Smooth muscle cell (in vitro differentiated cells): ENCODE measurements around the gene TRPM8. TPM values are rescaled to one million over a fixed set of nuclear protein-coding genes. Genes with fewer than 3 reads are reported as not detected.

Experiments
- DNase-seq: peaks from one replicate; lab custom pipeline; 2025; ENCODE audit not compliant: unreplicated experiment; lab: John Stamatoyannopoulos, UW
- H2AFZ ChIP-seq: fragments of 200-600 bp; sonication (generic); 2 replicates; pipeline ENCODE4 v1.6.0; 2016; ENCODE audit warnings: antibody characterized with exemption, low read depth, mild to moderate bottlenecking
- H3F3A ChIP-seq: fragments of 200-600 bp; sonication (generic); 2 replicates; pipeline ENCODE4 v1.6.0; 2017; ENCODE audit warnings: antibody characterized with exemption, low read depth
- H3K27ac ChIP-seq: fragments of 200-600 bp; sonication (generic); 2 replicates; pipeline ENCODE4 v1.5.1; 2016; ENCODE audit warnings: low read depth, mild to moderate bottlenecking
- H3K27me3 ChIP-seq: fragments of 200-600 bp; sonication (generic); 2 replicates; pipeline ENCODE4 v1.6.1; 2016; ENCODE audit warnings: low read depth, mild to moderate bottlenecking
- H3K36me3 ChIP-seq: fragments of 200-600 bp; sonication (generic); 2 replicates; pipeline ENCODE4 v1.5.1; 2016; ENCODE audit warnings: low read depth
- H3K4me1 ChIP-seq: fragments of 200-600 bp; sonication (generic); 2 replicates; pipeline ENCODE4 v1.5.1; 2016; ENCODE audit warnings: low read depth
- H3K4me2 ChIP-seq: fragments of 200-600 bp; sonication (generic); 2 replicates; pipeline ENCODE4 v1.6.0; 2016; ENCODE audit warnings: mild to moderate bottlenecking
- H3K4me3 ChIP-seq: fragments of 200-600 bp; sonication (generic); 2 replicates; pipeline ENCODE4 v1.5.1; 2016; ENCODE audit warnings: mild to moderate bottlenecking
- H3K79me2 ChIP-seq: fragments of 200-600 bp; sonication (generic); 2 replicates; pipeline ENCODE4 v1.6.0; 2016; ENCODE audit warnings: low read depth, mild to moderate bottlenecking
- H3K9ac ChIP-seq: fragments of 200-600 bp; sonication (generic); 2 replicates; pipeline ENCODE4 v1.6.0; 2016; ENCODE audit warnings: low read depth
- H3K9me3 ChIP-seq: fragments of 200-600 bp; sonication (generic); replicated peaks from 2 replicates; pipeline ENCODE4 v1.5.1; 2016; ENCODE audit warnings: low read depth
- H4K20me1 ChIP-seq: fragments of 200-600 bp; sonication (generic); 2 replicates; pipeline ENCODE4 v1.6.0; 2016; ENCODE audit warnings: low read depth
- WGBS: methylation state at CpG from one replicate; pipeline ENCODE4 v1.1.7; 2016; ENCODE audit warnings: low lambda C conversion rate; 5-methylcytosine and 5-hydroxymethylcytosine counted together
- polyA plus RNA-seq: library from polyadenylated mRNA; unstranded; fragments of >200 nt; fragmentation: Nextera tagmentation; extraction: Ambion mirVana; gene quantifications from 2 replicates; pipeline ENCODE4 v1.2.1, GENCODE V29; 2016
- total RNA-seq: library from RNA; depleted of rRNA; stranded (reverse); fragments of >200 nt; gene quantifications from 2 replicates; pipeline ENCODE4 v1.2.3, GENCODE V29; 2014
- TF ChIP-seq, protein P1 (sequence below): fragments of 200-600 bp; sonication (generic); IDR thresholded peaks from 2 replicates; pipeline ENCODE4 v1.5.1; 2017; ENCODE audit warnings: borderline replicate concordance, mild to moderate bottlenecking, antibody characterized with exemption; ENCODE audit not compliant: insufficient read depth, poor library complexity, severe bottlenecking

The TRPM8 gene
- total and polyA plus RNA-seq, 2 experiments from 2014 or later: not detected

DNA sequence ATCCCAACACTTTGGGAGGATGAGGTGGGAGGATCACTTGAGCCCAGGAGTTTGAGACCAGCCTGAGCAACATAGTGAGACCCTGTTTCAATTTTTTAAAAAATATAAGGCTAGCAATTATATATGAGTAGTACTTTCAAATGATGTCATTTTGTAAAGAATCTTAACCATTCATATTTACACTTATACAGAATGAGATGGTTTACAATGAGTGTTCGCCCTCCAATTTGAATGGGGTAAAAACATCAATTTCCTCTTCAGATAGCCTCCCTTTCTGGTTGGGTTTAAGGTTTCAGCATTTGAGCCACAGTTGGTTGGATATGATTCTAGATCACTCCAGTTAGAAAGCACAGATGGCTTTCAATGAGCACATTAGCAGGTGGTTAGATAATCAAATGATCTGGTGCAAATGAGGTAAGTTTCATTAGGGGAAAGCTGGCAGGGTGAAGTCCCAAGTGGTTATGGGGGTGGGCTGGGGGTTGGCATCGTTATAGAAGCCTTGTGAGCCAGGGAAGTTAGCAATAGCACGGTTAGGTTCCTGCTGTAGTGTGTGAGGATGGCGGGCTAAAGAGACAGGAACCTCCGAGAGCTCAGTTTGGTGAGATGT lies 63.9 kb downstream of the TRPM8 start:
- H3K36me3 ChIP-seq: no peaks in the 10 kb centered on the region
- H3K9me3 ChIP-seq: no peaks in the 10 kb centered on the region
- no peaks in the 10 kb centered on the region for H3K79me2 ChIP-seq
- H2AFZ ChIP-seq: no peak overlapping the region
- TF ChIP-seq, protein P1, sequence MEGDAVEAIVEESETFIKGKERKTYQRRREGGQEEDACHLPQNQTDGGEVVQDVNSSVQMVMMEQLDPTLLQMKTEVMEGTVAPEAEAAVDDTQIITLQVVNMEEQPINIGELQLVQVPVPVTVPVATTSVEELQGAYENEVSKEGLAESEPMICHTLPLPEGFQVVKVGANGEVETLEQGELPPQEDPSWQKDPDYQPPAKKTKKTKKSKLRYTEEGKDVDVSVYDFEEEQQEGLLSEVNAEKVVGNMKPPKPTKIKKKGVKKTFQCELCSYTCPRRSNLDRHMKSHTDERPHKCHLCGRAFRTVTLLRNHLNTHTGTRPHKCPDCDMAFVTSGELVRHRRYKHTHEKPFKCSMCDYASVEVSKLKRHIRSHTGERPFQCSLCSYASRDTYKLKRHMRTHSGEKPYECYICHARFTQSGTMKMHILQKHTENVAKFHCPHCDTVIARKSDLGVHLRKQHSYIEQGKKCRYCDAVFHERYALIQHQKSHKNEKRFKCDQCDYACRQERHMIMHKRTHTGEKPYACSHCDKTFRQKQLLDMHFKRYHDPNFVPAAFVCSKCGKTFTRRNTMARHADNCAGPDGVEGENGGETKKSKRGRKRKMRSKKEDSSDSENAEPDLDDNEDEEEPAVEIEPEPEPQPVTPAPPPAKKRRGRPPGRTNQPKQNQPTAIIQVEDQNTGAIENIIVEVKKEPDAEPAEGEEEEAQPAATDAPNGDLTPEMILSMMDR: no peak
- H4K20me1 ChIP-seq: no peaks in the 10 kb centered on the region
- H3K9ac ChIP-seq: no peak overlapping the region
- peaks cover 4% of the 10 kb centered on the region for H3K4me1 ChIP-seq
- H3K4me3 ChIP-seq: no peak overlapping the region
- H3F3A ChIP-seq: peaks cover 4% of the 10 kb centered on the region
- WGBS: 91% methylated on average over 5 of the region's 5 CpGs
- H3K4me2 ChIP-seq: no peak overlapping the region
- no peak for DNase-seq
- H3K27ac ChIP-seq: peak overlapping the region; percentile 74
- H3K27me3 ChIP-seq: no peaks in the 10 kb centered on the region

GRCh38 chr2:233981574-233982420 lies 64.6 kb downstream of the TRPM8 start:
- Histone ChIP-seq H3K4me2 (peak overlapping the region; percentile 35), H4K20me1 (no peaks in the 10 kb centered on the region), H3K9me3 (no peaks in the 10 kb centered on the region), H3K27ac (peak overlapping the region; percentile 74), H3F3A (peaks cover 4% of the 10 kb centered on the region), H2AFZ (no peak overlapping the region), H3K79me2 (no peaks in the 10 kb centered on the region), H3K4me1 (peaks cover 4% of the 10 kb centered on the region), H3K4me3 (no peak overlapping the region), H3K36me3 (no peaks in the 10 kb centered on the region), H3K27me3 (peaks cover 2% of the 10 kb centered on the region), H3K9ac (peak overlapping the region; percentile 53)
- DNase-seq: no peak
- 72% methylated on average over 9 of the region's 9 CpGs for WGBS
- TF ChIP-seq, protein P1: no peak

DNA sequence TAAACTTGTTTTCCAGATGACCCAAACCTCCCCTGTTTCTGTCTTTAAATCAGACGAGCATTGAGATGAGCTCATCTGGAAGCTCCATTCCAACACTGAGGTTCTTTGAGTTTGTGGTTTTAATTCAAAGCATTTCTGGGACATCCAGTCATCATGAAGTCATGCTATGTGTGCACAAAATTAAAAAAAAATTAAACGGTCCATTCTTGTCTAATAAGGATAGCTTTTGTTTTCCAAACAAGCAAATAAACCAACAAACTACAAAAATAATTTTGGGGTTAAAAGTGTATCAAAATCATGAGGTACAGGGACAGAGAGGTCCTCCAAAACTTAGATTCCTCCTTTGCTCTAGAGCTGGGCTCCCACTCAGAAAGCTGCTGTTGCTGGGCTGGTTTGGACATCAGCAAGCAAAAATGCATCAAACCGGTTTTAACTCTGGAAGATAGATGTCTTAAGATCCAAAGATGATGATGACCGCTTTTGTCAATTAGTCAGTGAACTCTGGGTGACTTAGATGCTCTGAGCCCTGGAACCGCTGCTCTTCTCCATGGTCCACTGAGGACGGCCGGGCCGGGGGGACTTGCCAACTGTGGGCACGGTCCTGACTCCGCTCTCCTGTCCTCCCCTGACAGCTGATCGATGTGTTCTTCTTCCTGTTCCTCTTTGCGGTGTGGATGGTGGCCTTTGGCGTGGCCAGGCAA lies 65.4 kb downstream of the TRPM8 start:
- no peak for DNase-seq
- H3K36me3 ChIP-seq: no peaks in the 10 kb centered on the region
- H4K20me1 ChIP-seq: no peaks in the 10 kb centered on the region
- peak overlapping the region; percentile 74 for H3K27ac ChIP-seq
- 67% methylated on average over 13 of the region's 13 CpGs for WGBS
- peaks cover 6% of the 10 kb centered on the region for H3K27me3 ChIP-seq
- H2AFZ ChIP-seq: no peak overlapping the region
- H3K9me3 ChIP-seq: no peaks in the 10 kb centered on the region
- TF ChIP-seq, protein P1: no peak
- H3K79me2 ChIP-seq: no peaks in the 10 kb centered on the region
- peaks cover 4% of the 10 kb centered on the region for H3F3A ChIP-seq
- peaks cover 4% of the 10 kb centered on the region for H3K4me1 ChIP-seq
- peak overlapping the region; percentile 5 for H3K9ac ChIP-seq
- peak overlapping the region; percentile 35 for H3K4me2 ChIP-seq
- no peak overlapping the region for H3K4me3 ChIP-seq
